Neural cell (in vitro differentiated cells): ENCODE results near the gene ADAMTSL2. TPM values are rescaled to one million over a fixed set of nuclear protein-coding genes. Genes with fewer than 3 reads are reported as not detected.

Experiments used
- H2AFZ ChIP-seq: fragments of 200-600, 300-800 bp; sonication (generic), shearing (Covaris generic); 2 replicates; pipeline ENCODE4 v1.6.0; 2014; ENCODE audit warnings: low read depth, mild to moderate bottlenecking, antibody characterized with exemption, low read length, moderate library complexity
- H3F3A ChIP-seq: fragments of 200-600 bp; shearing (Covaris generic); 2 replicates; pipeline ENCODE4 v1.6.1; 2016; ENCODE audit warnings: mild to moderate bottlenecking, moderate library complexity, mixed read lengths, antibody characterized with exemption, low read length; ENCODE audit not compliant: insufficient read depth, poor library complexity, severe bottlenecking
- H3K27ac ChIP-seq: fragments of 200-600, 300-800 bp; sonication (generic), shearing (Covaris generic); 2 replicates; pipeline ENCODE4 v1.5.1; 2014; ENCODE audit warnings: mild to moderate bottlenecking, low read length, moderate library complexity
- H3K27me3 ChIP-seq: fragments of 300-800, 200-600 bp; sonication (generic), shearing (Covaris generic); 2 replicates; pipeline ENCODE4 v1.6.0; 2014; ENCODE audit warnings: mild to moderate bottlenecking, low read depth, low read length, moderate library complexity; ENCODE audit not compliant: insufficient read depth
- H3K36me3 ChIP-seq: fragments of 300-800, 200-600 bp; sonication (generic), shearing (Covaris generic); 2 replicates; pipeline ENCODE4 v1.5.1; 2014; ENCODE audit warnings: mild to moderate bottlenecking, antibody characterized with exemption, low read length, moderate library complexity; ENCODE audit not compliant: insufficient read depth
- H3K4me2 ChIP-seq: fragments of 300-800, 200-600 bp; sonication (generic), shearing (Covaris generic); 2 replicates; pipeline ENCODE4 v1.6.0; 2014; ENCODE audit warnings: mild to moderate bottlenecking, low read length
- H3K4me3 ChIP-seq: fragments of 300-800, 200-600 bp; sonication (generic), shearing (Covaris generic); 2 replicates; pipeline ENCODE4 v1.5.1; 2014; ENCODE audit warnings: mild to moderate bottlenecking, low read length, moderate library complexity
- H3K79me2 ChIP-seq: fragments of 200-600 bp; shearing (Covaris generic); replicated peaks from 2 replicates; pipeline ENCODE4 v1.6.0; 2014; ENCODE audit warnings: mild to moderate bottlenecking, low read length, moderate library complexity; ENCODE audit not compliant: insufficient read depth
- H3K9ac ChIP-seq: fragments of 300-800, 200-600 bp; sonication (generic), shearing (Covaris generic); 2 replicates; pipeline ENCODE4 v1.6.1; 2016; ENCODE audit warnings: mild to moderate bottlenecking, low read length, mixed read lengths
- H3K9me2 ChIP-seq: fragments of 200-600 bp; shearing (Covaris generic); 2 replicates; pipeline ENCODE4 v1.6.1; 2016; ENCODE audit warnings: mild to moderate bottlenecking, low read length, mixed read lengths; ENCODE audit not compliant: insufficient read depth
- H3K9me3 ChIP-seq: fragments of 200-600, 300-800 bp; sonication (generic), shearing (Covaris generic); 2 replicates; pipeline ENCODE4 v1.6.1; 2016; ENCODE audit warnings: mild to moderate bottlenecking, mixed run types, low read length, moderate library complexity, mixed read lengths
- H4K20me1 ChIP-seq: fragments of 200-600 bp; shearing (Covaris generic); 2 replicates; pipeline ENCODE4 v1.6.1; 2016; ENCODE audit warnings: mild to moderate bottlenecking, mixed run types; ENCODE audit not compliant: insufficient read depth
- EP300 ChIP-seq: fragments of 450-650 bp; conservative IDR thresholded peaks from 2 replicates; pipeline ENCODE4 v1.6.1; 2014; ENCODE audit warnings: antibody characterized with exemption, mild to moderate bottlenecking, moderate library complexity; ENCODE audit not compliant: poor library complexity, severe bottlenecking
- EZH2 ChIP-seq: fragments of 200-600, 300-800 bp; shearing (Covaris generic), sonication (generic); IDR thresholded peaks from 2 replicates; pipeline ENCODE4 v1.6.1; 2014; ENCODE audit warnings: antibody characterized with exemption, low read length, borderline replicate concordance, mild to moderate bottlenecking; ENCODE audit not compliant: insufficient read depth, poor library complexity, severe bottlenecking
- MXI1 ChIP-seq: fragments of 450-650 bp; conservative IDR thresholded peaks from 2 replicates; pipeline ENCODE4 v1.6.1; 2014; ENCODE audit warnings: antibody characterized with exemption, mild to moderate bottlenecking; ENCODE audit not compliant: poor library complexity, severe bottlenecking
- POLR2AphosphoS5 ChIP-seq: IDR thresholded peaks from 2 replicates; pipeline ENCODE4 v1.6.1; 2012
- RAD21 ChIP-seq: fragments of 450-650 bp; conservative IDR thresholded peaks from 2 replicates; pipeline ENCODE4 v1.6.1; 2014; ENCODE audit warnings: antibody characterized with exemption, mild to moderate bottlenecking, moderate library complexity
- SMC3 ChIP-seq: fragments of 450-650 bp; conservative IDR thresholded peaks from 2 replicates; pipeline ENCODE4 v1.6.1; 2014; ENCODE audit warnings: antibody characterized with exemption, mild to moderate bottlenecking, moderate library complexity; ENCODE audit not compliant: poor library complexity
- TAF1 ChIP-seq: IDR thresholded peaks from 2 replicates; pipeline ENCODE4 v1.6.1; 2012; ENCODE audit warnings: low read depth
- polyA plus RNA-seq: library from polyadenylated mRNA; depleted of rRNA; stranded (reverse); fragments of >200 nt; gene quantifications from 2 replicates; pipeline ENCODE4 v1.2.3, GENCODE V29; 2014
- TF ChIP-seq, protein P1 (sequence below): IDR thresholded peaks from 2 replicates; pipeline ENCODE4 v1.6.1; 2012; ENCODE audit warnings: borderline replicate concordance
- TF ChIP-seq, protein P2 (sequence below): fragments of 450-650 bp; IDR thresholded peaks from 2 replicates; pipeline ENCODE4 v1.5.1; 2014; ENCODE audit warnings: antibody characterized with exemption, mild to moderate bottlenecking, moderate library complexity; ENCODE audit not compliant: poor library complexity, severe bottlenecking

The ADAMTSL2 gene
- polyA plus RNA-seq, 1 donor from 2014 or later = 0.85 TPM

GRCh38 chr9:133509179-133510083, 25.1 kb upstream of the ADAMTSL2 start:
- Histone ChIP-seq H3K9me2 (no peaks in the 10 kb centered on the region), H3K27ac (no peak overlapping the region), H3K79me2 (no peaks in the 10 kb centered on the region), H4K20me1 (no peaks in the 10 kb centered on the region), H3K36me3 (no peaks in the 10 kb centered on the region), H3F3A (no peaks in the 10 kb centered on the region), H3K9me3 (no peaks in the 10 kb centered on the region), H2AFZ (no peak overlapping the region), H3K4me3 (no peak overlapping the region), H3K27me3 (no peaks in the 10 kb centered on the region), H3K9ac (no peak overlapping the region), H3K4me2 (no peak overlapping the region)
- no peak for TF ChIP-seq EZH2
- no peak for TF ChIP-seq TAF1
- TF ChIP-seq, protein P1, sequence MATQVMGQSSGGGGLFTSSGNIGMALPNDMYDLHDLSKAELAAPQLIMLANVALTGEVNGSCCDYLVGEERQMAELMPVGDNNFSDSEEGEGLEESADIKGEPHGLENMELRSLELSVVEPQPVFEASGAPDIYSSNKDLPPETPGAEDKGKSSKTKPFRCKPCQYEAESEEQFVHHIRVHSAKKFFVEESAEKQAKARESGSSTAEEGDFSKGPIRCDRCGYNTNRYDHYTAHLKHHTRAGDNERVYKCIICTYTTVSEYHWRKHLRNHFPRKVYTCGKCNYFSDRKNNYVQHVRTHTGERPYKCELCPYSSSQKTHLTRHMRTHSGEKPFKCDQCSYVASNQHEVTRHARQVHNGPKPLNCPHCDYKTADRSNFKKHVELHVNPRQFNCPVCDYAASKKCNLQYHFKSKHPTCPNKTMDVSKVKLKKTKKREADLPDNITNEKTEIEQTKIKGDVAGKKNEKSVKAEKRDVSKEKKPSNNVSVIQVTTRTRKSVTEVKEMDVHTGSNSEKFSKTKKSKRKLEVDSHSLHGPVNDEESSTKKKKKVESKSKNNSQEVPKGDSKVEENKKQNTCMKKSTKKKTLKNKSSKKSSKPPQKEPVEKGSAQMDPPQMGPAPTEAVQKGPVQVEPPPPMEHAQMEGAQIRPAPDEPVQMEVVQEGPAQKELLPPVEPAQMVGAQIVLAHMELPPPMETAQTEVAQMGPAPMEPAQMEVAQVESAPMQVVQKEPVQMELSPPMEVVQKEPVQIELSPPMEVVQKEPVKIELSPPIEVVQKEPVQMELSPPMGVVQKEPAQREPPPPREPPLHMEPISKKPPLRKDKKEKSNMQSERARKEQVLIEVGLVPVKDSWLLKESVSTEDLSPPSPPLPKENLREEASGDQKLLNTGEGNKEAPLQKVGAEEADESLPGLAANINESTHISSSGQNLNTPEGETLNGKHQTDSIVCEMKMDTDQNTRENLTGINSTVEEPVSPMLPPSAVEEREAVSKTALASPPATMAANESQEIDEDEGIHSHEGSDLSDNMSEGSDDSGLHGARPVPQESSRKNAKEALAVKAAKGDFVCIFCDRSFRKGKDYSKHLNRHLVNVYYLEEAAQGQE = no peak
- TF ChIP-seq RAD21 = no peak
- TF ChIP-seq MXI1 = no peak
- TF ChIP-seq POLR2AphosphoS5 = no peak
- TF ChIP-seq, protein P2, sequence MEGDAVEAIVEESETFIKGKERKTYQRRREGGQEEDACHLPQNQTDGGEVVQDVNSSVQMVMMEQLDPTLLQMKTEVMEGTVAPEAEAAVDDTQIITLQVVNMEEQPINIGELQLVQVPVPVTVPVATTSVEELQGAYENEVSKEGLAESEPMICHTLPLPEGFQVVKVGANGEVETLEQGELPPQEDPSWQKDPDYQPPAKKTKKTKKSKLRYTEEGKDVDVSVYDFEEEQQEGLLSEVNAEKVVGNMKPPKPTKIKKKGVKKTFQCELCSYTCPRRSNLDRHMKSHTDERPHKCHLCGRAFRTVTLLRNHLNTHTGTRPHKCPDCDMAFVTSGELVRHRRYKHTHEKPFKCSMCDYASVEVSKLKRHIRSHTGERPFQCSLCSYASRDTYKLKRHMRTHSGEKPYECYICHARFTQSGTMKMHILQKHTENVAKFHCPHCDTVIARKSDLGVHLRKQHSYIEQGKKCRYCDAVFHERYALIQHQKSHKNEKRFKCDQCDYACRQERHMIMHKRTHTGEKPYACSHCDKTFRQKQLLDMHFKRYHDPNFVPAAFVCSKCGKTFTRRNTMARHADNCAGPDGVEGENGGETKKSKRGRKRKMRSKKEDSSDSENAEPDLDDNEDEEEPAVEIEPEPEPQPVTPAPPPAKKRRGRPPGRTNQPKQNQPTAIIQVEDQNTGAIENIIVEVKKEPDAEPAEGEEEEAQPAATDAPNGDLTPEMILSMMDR = no peak
- TF ChIP-seq SMC3 = no peak

GRCh38 chr9:133510926-133511505, 23.5 kb upstream of the ADAMTSL2 start:
- Histone ChIP-seq H3K27me3 (no peaks in the 10 kb centered on the region), H3K79me2 (no peaks in the 10 kb centered on the region), H3K27ac (no peak overlapping the region), H3F3A (no peaks in the 10 kb centered on the region), H4K20me1 (no peaks in the 10 kb centered on the region), H3K9me2 (no peaks in the 10 kb centered on the region), H3K4me3 (no peak overlapping the region), H3K9ac (no peak overlapping the region), H2AFZ (no peak overlapping the region), H3K36me3 (no peaks in the 10 kb centered on the region), H3K9me3 (no peaks in the 10 kb centered on the region), H3K4me2 (no peak overlapping the region)
- TF ChIP-seq RAD21 = no peak
- no peak for TF ChIP-seq EZH2
- TF ChIP-seq POLR2AphosphoS5 = no peak
- no peak for TF ChIP-seq MXI1
- TF ChIP-seq SMC3 = no peak
- TF ChIP-seq, protein P1 = no peak
- TF ChIP-seq, protein P2 = no peak
- no peak for TF ChIP-seq EP300
- no peak for TF ChIP-seq TAF1
